HG02642 (cell line): Measurements from ENCODE around the gene PERM1.
"Not testable (repeated sequence)": the region's sequence is repeated elsewhere in the genome, so short reads cannot be mapped to it uniquely, and the experiment has no call there.

Source experiments
- ATAC-seq: cut with Tn5 transposase; IDR thresholded peaks from one replicate; pipeline ENCODE4 v1.9.1; 2021; ENCODE audit warnings: mild to moderate bottlenecking; ENCODE audit not compliant: unreplicated experiment, poor library complexity

PERM1 gene

GRCh38 chr1:981955-982558 is at the start of gene PERM1:
PERM1 (minus strand) TSS chr1:982093; CDS start chr1:981029, 1,064 bp downstream.
- no peak for ATAC-seq

- not testable (repeated sequence) for ATAC-seq
Observed at GRCh38 chr1:1030867-1031658, 49.2 kb upstream of the PERM1 start.

- ATAC-seq: no peak
Observed at GRCh38 chr1:1027791-1028190, 45.9 kb upstream of the PERM1 start.

- no peak for ATAC-seq
Observed at GRCh38 chr1:1026599-1027413, 44.9 kb upstream of the PERM1 start.

GRCh38 chr1:1025730-1026129 is 43.8 kb upstream of the PERM1 start:
- no peak for ATAC-seq

GRCh38 chr1:1024771-1025699 is 43.1 kb upstream of the PERM1 start:
- ATAC-seq: no peak

- no peak for ATAC-seq
Observed at GRCh38 chr1:1024149-1024770, 42.4 kb upstream of the PERM1 start.

GRCh38 chr1:1023700-1024099 is 41.8 kb upstream of the PERM1 start:
- ATAC-seq: no peak

- no peak for ATAC-seq
Observed at GRCh38 chr1:1022302-1023009, 40.6 kb upstream of the PERM1 start.

GRCh38 chr1:1021920-1022259 is 40.0 kb upstream of the PERM1 start:
- no peak for ATAC-seq

- no peak for ATAC-seq
Observed at GRCh38 chr1:1021010-1021919, 39.4 kb upstream of the PERM1 start.

- ATAC-seq: peak; percentile 14
Observed at GRCh38 chr1:1020415-1021009, 38.6 kb upstream of the PERM1 start.

- peak; percentile 41 for ATAC-seq
Observed at GRCh38 chr1:1020000-1020404, 38.1 kb upstream of the PERM1 start, which contains the start of gene AGRN. AGRN (plus strand) TSS chr1:1020120; CDS start chr1:1020173, 53 bp downstream.

GRCh38 chr1:1019122-1019999 is 37.5 kb upstream of the PERM1 start:
- ATAC-seq: peak; percentile 71

GRCh38 chr1:1018321-1018685 is 36.4 kb upstream of the PERM1 start:
- not testable (repeated sequence) for ATAC-seq

GRCh38 chr1:1017397-1018320 is 35.8 kb upstream of the PERM1 start:
- ATAC-seq: not testable (repeated sequence)
